Urinary bladder (tissue), 4 donors: ENCODE measurements around the gene OR4C5. TPM values are rescaled to one million over a fixed set of nuclear protein-coding genes. Genes with fewer than 3 reads are reported as not detected.
"Not testable (repeated sequence)": the region's sequence is repeated elsewhere in the genome, so short reads cannot be mapped to it uniquely, and the experiment has no call there.

Experiments
- DNase-seq: peaks from one replicate; pipeline ENCODE4 v3.0.0-alpha.2; 2015; ENCODE audit errors: extremely low spot score
- H3K27ac ChIP-seq: one replicate; pipeline ENCODE4 v1.5.1; 2013; ENCODE audit warnings: low read depth, mild to moderate bottlenecking, moderate library complexity
- H3K36me3 ChIP-seq: one replicate; pipeline ENCODE4 v1.6.1; 2013; ENCODE audit warnings: mild to moderate bottlenecking, moderate library complexity; ENCODE audit not compliant: insufficient read depth
- H3K4me1 ChIP-seq: one replicate; pipeline ENCODE4 v1.6.1; 2013; ENCODE audit warnings: mild to moderate bottlenecking, moderate library complexity; ENCODE audit not compliant: insufficient read depth
- H3K4me3 ChIP-seq: one replicate; pipeline ENCODE4 v1.5.1; 2013; ENCODE audit warnings: low read depth, low read length
- WGBS: extraction: QIAGEN DNeasy Blood & Tissue Kit; methylation state at CpG from one replicate; pipeline ENCODE4 v1.1.7; 2013; 5-methylcytosine and 5-hydroxymethylcytosine counted together
- polyA plus RNA-seq: library from polyadenylated mRNA; stranded (reverse); fragments of 200-250 nt; gene quantifications from one replicate; pipeline ENCODE4 v1.2.3, GENCODE V29; 2013
- total RNA-seq: library from RNA; depleted of rRNA; stranded (reverse); fragments of >200 nt; gene quantifications from one replicate; pipeline ENCODE4 v1.2.3, GENCODE V29; 2014
- donor health status: healthy with polysubstance abuse.
- donor health status: healthy.

OR4C5 gene
- total RNA-seq = not detected
- not detected for polyA plus RNA-seq

DNA sequence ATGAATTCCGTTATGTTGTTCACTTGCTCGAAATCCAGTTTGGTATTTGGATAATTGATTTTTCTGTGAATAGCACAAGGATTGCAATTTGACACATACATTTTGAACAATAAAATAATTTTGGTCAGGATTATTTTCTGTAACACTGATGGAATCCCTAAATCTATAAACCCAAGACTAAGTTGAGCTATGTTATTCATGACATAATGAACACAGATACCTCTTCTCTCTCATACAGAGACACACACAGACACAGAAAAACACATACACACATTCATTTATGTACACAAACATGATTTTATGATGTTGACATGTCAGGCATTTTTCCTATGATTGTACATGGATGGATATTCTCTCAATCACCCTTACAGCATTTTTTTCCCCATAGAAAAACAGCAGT lies at the start of gene OR4C5:
Gene OR4C5 (minus strand): TSS at position 101 of the 400 bp plus-strand sequence. CDS start 0 bp downstream, at position 101.
- WGBS = 76% methylated on average over 2 of the region's 2 CpGs
- Histone ChIP-seq H3K27ac (no peak within 1 kb of the TSS), H3K36me3 (no peaks in the 10 kb centered on the region), H3K4me1 (no peaks in the 10 kb centered on the region), H3K4me3 (no peak within 1 kb of the TSS)
- no peak for DNase-seq

GRCh38 chr11:48384670-48385069 lies 18.4 kb upstream of the OR4C5 start:
- Histone ChIP-seq H3K4me1 (no peaks in the 10 kb centered on the region), H3K27ac (no peak overlapping the region), H3K36me3 (no peaks in the 10 kb centered on the region), H3K4me3 (no peak overlapping the region)
- no peak for DNase-seq
- 46% methylated on average over 4 of the region's 4 CpGs for WGBS

DNA sequence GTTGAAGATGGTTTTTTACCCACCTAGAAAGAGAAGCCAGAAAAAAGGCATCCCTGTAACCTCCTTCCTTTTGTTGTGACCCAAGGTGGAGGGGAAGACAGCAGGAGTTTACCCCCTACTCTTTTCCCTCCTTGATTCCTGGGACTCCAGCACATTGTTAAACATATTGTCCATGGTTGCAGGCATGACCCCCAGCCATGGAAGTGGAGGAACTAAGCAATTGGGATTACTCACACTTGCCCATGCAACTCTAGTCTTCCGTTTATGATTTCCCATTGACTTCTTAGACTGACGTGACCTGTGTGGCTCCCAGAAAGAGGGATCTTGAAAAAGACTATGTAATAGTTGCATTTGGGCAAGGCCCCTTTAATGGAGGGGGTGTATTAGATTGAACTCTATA lies 17.9 kb upstream of the OR4C5 start:
- WGBS = 56% methylated on average over 2 of the region's 2 CpGs
- not testable (repeated sequence) for H3K4me3 ChIP-seq, H3K36me3 ChIP-seq, H3K4me1 ChIP-seq, DNase-seq, H3K27ac ChIP-seq

- not testable (repeated sequence) for H3K4me3 ChIP-seq, H3K4me1 ChIP-seq, H3K36me3 ChIP-seq, H3K27ac ChIP-seq, DNase-seq
- WGBS = 40% methylated on average over 2 of the region's 2 CpGs
Measured at GRCh38 chr11:48361289-48361688, 5.0 kb downstream of the OR4C5 start.

GRCh38 chr11:48354677-48355076 lies 11.6 kb downstream of the OR4C5 start:
- no peak for DNase-seq
- Histone ChIP-seq H3K4me1 (no peaks in the 10 kb centered on the region), H3K36me3 (no peaks in the 10 kb centered on the region), H3K27ac (no peak overlapping the region), H3K4me3 (no peak overlapping the region)
- WGBS = 87% methylated on average over 1 of the region's 1 CpG

- DNase-seq = no peak
- Histone ChIP-seq H3K27ac (no peak overlapping the region), H3K36me3 (no peaks in the 10 kb centered on the region), H3K4me3 (no peak overlapping the region), H3K4me1 (no peaks in the 10 kb centered on the region)
- 89% methylated on average over 4 of the region's 4 CpGs for WGBS
Measured at GRCh38 chr11:48354013-48354412, 12.3 kb downstream of the OR4C5 start.

GRCh38 chr11:48346286-48346685 lies 20.0 kb downstream of the OR4C5 start:
- WGBS = 79% methylated on average over 5 of the region's 5 CpGs
- H3K36me3 ChIP-seq, H3K4me1 ChIP-seq, H3K27ac ChIP-seq, DNase-seq, H3K4me3 ChIP-seq: not testable (repeated sequence)

DNA sequence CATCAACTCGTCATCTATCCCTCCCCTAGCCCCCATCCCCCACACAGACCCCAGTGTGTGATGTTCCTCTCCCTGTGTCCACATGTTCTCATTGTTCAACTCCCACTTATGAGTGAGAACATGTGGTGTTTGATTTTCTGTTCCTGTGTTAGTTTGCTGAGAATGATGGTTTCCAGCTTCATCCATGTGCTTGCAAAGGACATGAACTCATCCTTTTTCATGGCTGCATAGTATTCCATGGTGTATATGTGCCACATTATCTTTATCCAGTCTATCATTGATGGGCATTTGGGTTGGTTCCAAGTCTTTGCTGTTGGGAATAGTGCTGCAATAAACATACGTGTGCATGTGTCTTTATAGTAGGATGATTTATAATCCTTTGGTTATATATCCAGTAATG lies 23.8 kb downstream of the OR4C5 start:
- H3K4me1 ChIP-seq, H3K4me3 ChIP-seq, H3K27ac ChIP-seq, DNase-seq, H3K36me3 ChIP-seq: not testable (repeated sequence)
- WGBS = 51% methylated on average over 2 of the region's 2 CpGs

GRCh38 chr11:48341466-48341865 lies 24.8 kb downstream of the OR4C5 start:
- no peak for DNase-seq
- WGBS = 50% methylated on average over 2 of the region's 2 CpGs
- no peak overlapping the region for H3K27ac ChIP-seq
- H3K36me3 ChIP-seq = no peaks in the 10 kb centered on the region
- no peak overlapping the region for H3K4me3 ChIP-seq
- no peaks in the 10 kb centered on the region for H3K4me1 ChIP-seq

- not testable (repeated sequence) for H3K27ac ChIP-seq, H3K4me1 ChIP-seq, DNase-seq, H3K4me3 ChIP-seq, H3K36me3 ChIP-seq
Measured at GRCh38 chr11:48324620-48325019, 41.6 kb downstream of the OR4C5 start, which contains the start of gene OR4C3. OR4C3 (plus strand) TSS chr11:48324920; CDS start chr11:48325022, 102 bp downstream.

DNA sequence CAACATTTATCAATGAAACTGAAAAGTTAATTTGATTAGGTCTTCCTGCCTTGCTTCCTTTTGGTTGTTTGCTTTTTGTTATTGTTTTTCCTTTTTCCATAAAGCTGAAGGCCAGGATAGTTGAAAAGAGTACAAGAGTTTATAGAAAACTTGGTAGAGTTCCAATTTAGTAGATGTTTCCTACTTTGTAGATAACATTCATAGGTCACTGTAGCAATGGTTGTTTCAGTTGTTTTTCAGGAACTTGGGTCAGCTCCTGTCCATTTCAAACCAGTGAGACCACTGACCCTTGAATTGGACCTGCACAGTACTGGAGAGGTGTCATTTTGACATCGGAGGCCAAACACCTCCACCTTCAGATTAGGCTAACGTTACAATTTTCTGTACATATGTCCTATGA lies 46.5 kb downstream of the OR4C5 start:
- not testable (repeated sequence) for H3K4me1 ChIP-seq, H3K4me3 ChIP-seq, H3K27ac ChIP-seq, DNase-seq, H3K36me3 ChIP-seq
- 82% methylated on average over 2 of the region's 2 CpGs for WGBS

Other genes with a start within 250 kb of the OR4C5 start
- not detected for gene OR4B1, start 149.7 kb downstream of the OR4C5 start, total RNA-seq
- not detected for gene OR4B1, start 149.7 kb downstream of the OR4C5 start, polyA plus RNA-seq
- gene OR4X2, start 121.4 kb downstream of the OR4C5 start, total RNA-seq = not detected
- not detected for gene OR4X2, start 121.4 kb downstream of the OR4C5 start, polyA plus RNA-seq
- not detected for gene OR4X1, start 102.6 kb downstream of the OR4C5 start, total RNA-seq
- gene OR4X1, start 102.6 kb downstream of the OR4C5 start, polyA plus RNA-seq = not detected
- not detected for gene OR4S1, start 60.2 kb downstream of the OR4C5 start, total RNA-seq
- gene OR4S1, start 60.2 kb downstream of the OR4C5 start, polyA plus RNA-seq = not detected
- not detected for gene OR4C3, start 41.5 kb downstream of the OR4C5 start, total RNA-seq
- gene OR4C3, start 41.5 kb downstream of the OR4C5 start, polyA plus RNA-seq = not detected
- not detected for gene OR4A47, start 122.3 kb upstream of the OR4C5 start, total RNA-seq
- not detected for gene OR4A47, start 122.3 kb upstream of the OR4C5 start, polyA plus RNA-seq